Lower leg skin (tissue), 4 donors: ENCODE measurements around the gene ITM2C. TPM values are rescaled to one million over a fixed set of nuclear protein-coding genes. Genes with fewer than 3 reads are reported as not detected.

Experiments used
- DNase-seq, 2 donors: peaks; one replicate each; pipeline ENCODE4 v3.0.0-alpha.2; 2019; ENCODE audit warnings: low spot score in 2 of 2
- H3K4me3 ChIP-seq: fragments of 200-600 bp; sonication (generic); 2 replicates; pipeline ENCODE4 v1.5.1; 2017; ENCODE audit warnings: mild to moderate bottlenecking, low read depth; ENCODE audit not compliant: poor library complexity, severe bottlenecking
- CTCF ChIP-seq, 3 donors: fragments of 450-650 bp; IDR thresholded peaks; one replicate each; pipeline ENCODE4 v1.5.1; 2016; ENCODE audit warnings: antibody characterized with exemption in 3 of 3, mild to moderate bottlenecking in 3 of 3, moderate library complexity in 2 of 3
- POLR2A ChIP-seq, 2 donors: fragments of 450-650 bp; IDR thresholded peaks; one replicate each; pipeline ENCODE4 v1.6.1; 2016 to 2017; ENCODE audit warnings: antibody characterized with exemption in 2 of 2, mild to moderate bottlenecking in 1 of 2, moderate library complexity in 1 of 2
- WGBS, 2 donors: methylation state at CpG; one replicate each; pipeline ENCODE4 v1.1.5; 2018; 5-methylcytosine and 5-hydroxymethylcytosine counted together
- intact Hi-C: fragments of 100-400 bp; cut with DNase I; formaldehyde crosslinking; loops from one replicate; pipeline ENCODE4 v1.15.0; 2023; ENCODE audit warnings: low total_unique reads
- total RNA-seq, 4 donors: library from RNA; depleted of rRNA; stranded (reverse); fragments of >200 nt; gene quantifications; one replicate each; pipeline ENCODE4 v1.1.0, GENCODE V29; 2016

Gene ITM2C
- total RNA-seq, 4 donors from 2014 or later = 12.3 to 19.1 (median 14.0) TPM

- H3K4me3 ChIP-seq = no peak overlapping the region
- intact Hi-C loops = no loop called here
- DNase-seq = no peak
- TF ChIP-seq CTCF (IDR thresholded peaks at IDR 0.05) (no peak), POLR2A (IDR thresholded peaks at IDR 0.05) (no peak)
- 88 to 91% methylated on average over 4 of the region's 4 CpGs for WGBS, 2 donors
Measured at GRCh38 chr2:230852113-230852512, 12.6 kb upstream of the ITM2C start.

GRCh38 chr2:230861552-230862255 is 3.0 kb upstream of the ITM2C start:
- TF ChIP-seq CTCF (IDR thresholded peaks at IDR 0.05) (no peak), POLR2A (IDR thresholded peaks at IDR 0.05) (no peak)
- DNase-seq = no peak
- intact Hi-C loops = no loop called here
- 42 to 52% methylated on average over 12 to 13 of the region's 13 CpGs for whole genome bisulfite sequencing, 2 donors
- no peak overlapping the region for H3K4me3 ChIP-seq

- TF ChIP-seq POLR2A (IDR thresholded peaks at IDR 0.05) (no peak), CTCF (IDR thresholded peaks at IDR 0.05) (no peak)
- DNase-seq = no peak
- intact Hi-C loops = no loop called here
- 86% methylated on average over 5 of the region's 5 CpGs for WGBS, 2 donors
- H3K4me3 ChIP-seq = no peak overlapping the region
Measured at GRCh38 chr2:230862292-230862691, 2.5 kb upstream of the ITM2C start.

GRCh38 chr2:230863031-230863430 is 1.7 kb upstream of the ITM2C start:
- 70 to 74% methylated on average over 7 to 8 of the region's 8 CpGs for WGBS, 2 donors
- TF ChIP-seq POLR2A (IDR thresholded peaks at IDR 0.05) (no peak), CTCF (IDR thresholded peaks at IDR 0.05) (no peak)
- H3K4me3 ChIP-seq = no peak overlapping the region
- no peak for DNase-seq
- intact Hi-C loops = no loop called here

- H3K4me3 ChIP-seq = no peak overlapping the region
- DNase-seq = no peak
- WGBS, 2 donors = 67% methylated on average over 11 to 13 of the region's 13 CpGs
- TF ChIP-seq CTCF (IDR thresholded peaks at IDR 0.05) (no peak), POLR2A (IDR thresholded peaks at IDR 0.05) (no peak)
- intact Hi-C loops = no loop called here
Measured at GRCh38 chr2:230863442-230864121, 1.2 kb upstream of the ITM2C start.
